K562 (cell line): Measurements from ENCODE around the gene ZCCHC4. TPM values are rescaled to one million over a fixed set of nuclear protein-coding genes. Genes with fewer than 3 reads are reported as not detected.

ENCODE experiments used
- E2F3 ChIP-seq: fragments of 250-450 bp; sonication (Bioruptor Pico); IDR thresholded peaks from 2 replicates; pipeline ENCODE4 v1.4.0; 2020; ENCODE audit warnings: mild to moderate bottlenecking
- ETV1 ChIP-seq: fragments of 450-650 bp; conservative IDR thresholded peaks from 2 replicates; pipeline ENCODE4 v1.6.1; 2016; ENCODE audit warnings: missing genetic modification characterization, control low read depth, low read depth, missing compliant biosample characterization
- HDAC1 ChIP-seq, 2 experiments: fragments of 450-650 bp; IDR thresholded peaks; 2 replicates each; pipeline ENCODE4 v1.6.1; 2016 to 2017; ENCODE audit warnings: inconsistent platforms in 1 of 2, mild to moderate bottlenecking in 1 of 2, moderate library complexity in 1 of 2
- HSF4 ChIP-seq: fragments of 250-450 bp; sonication (Bioruptor Pico); IDR thresholded peaks from 2 replicates; pipeline ENCODE4 v2.1.2; 2022; ENCODE audit warnings: mild to moderate bottlenecking, moderate library complexity, borderline replicate concordance
- KDM2B ChIP-seq: fragments of 250-450 bp; sonication (Bioruptor Pico); IDR thresholded peaks from 2 replicates; pipeline ENCODE4 v1.8.0; 2021; ENCODE audit warnings: mild to moderate bottlenecking, moderate library complexity
- LEF1 ChIP-seq: fragments of 450-650 bp; IDR thresholded peaks from 2 replicates; pipeline ENCODE4 v1.6.1; 2016; ENCODE audit warnings: mild to moderate bottlenecking
- NR2C2 ChIP-seq, 2 experiments: fragments of 200-800 bp in 1 of 2; sonication (Bioruptor generic) in 1 of 2; sonication (generic) in 1 of 2; formaldehyde crosslinking in 1 of 2; IDR thresholded peaks; 2 replicates each; pipeline versions ENCODE4 v1.6.1 to v1.8.0; 2016 to 2022; ENCODE audit warnings: mild to moderate bottlenecking in 1 of 2, missing compliant biosample characterization in 1 of 2, missing genetic modification characterization in 1 of 2, missing genetic modification reagents in 1 of 2
- RNF2 ChIP-seq: sonication (generic); IDR thresholded peaks from 2 replicates; pipeline ENCODE4 v1.6.1; 2016
- SAP30 ChIP-seq: fragments of 200-600 bp; sonication (generic); IDR thresholded peaks from 2 replicates; pipeline ENCODE4 v1.6.1; 2012; ENCODE audit warnings: borderline replicate concordance, low read depth, mild to moderate bottlenecking, moderate library complexity, low read length, control low read depth, inconsistent platforms; ENCODE audit not compliant: insufficient read depth, poor library complexity, severe bottlenecking
- SIN3A ChIP-seq, 2 experiments: fragments of 150-350 bp in 1 of 2; IDR thresholded peaks; 2 replicates each; pipeline ENCODE4 v1.6.1; 2011 to 2016; ENCODE audit warnings: borderline replicate concordance in 2 of 2, low read depth in 2 of 2, low read length in 2 of 2, mild to moderate bottlenecking in 2 of 2, moderate library complexity in 2 of 2; ENCODE audit not compliant: control insufficient read depth in 1 of 2
- SMARCE1 ChIP-seq: fragments of 450-650 bp; IDR thresholded peaks from 2 replicates; pipeline ENCODE4 v1.7.1; 2016; ENCODE audit warnings: mild to moderate bottlenecking
- SP2 ChIP-seq: IDR thresholded peaks from 2 replicates; pipeline ENCODE4 v1.6.1; 2011; ENCODE audit warnings: mild to moderate bottlenecking, low read depth, low read length, moderate library complexity; ENCODE audit not compliant: poor library complexity, severe bottlenecking; ENCODE audit errors: extremely low read depth
- ZNF143 ChIP-seq: sonication (generic); formaldehyde crosslinking; IDR thresholded peaks from 2 replicates; pipeline ENCODE4 v1.9.0; 2022; ENCODE audit warnings: mild to moderate bottlenecking, missing genetic modification reagents
- ZNF589 ChIP-seq: fragments of 200-800 bp; sonication (Bioruptor generic); IDR thresholded peaks from 2 replicates; pipeline ENCODE4 v1.6.1; 2016; ENCODE audit warnings: low read depth, missing genetic modification characterization, missing compliant biosample characterization
- ZNF76 ChIP-seq: fragments of 250-450 bp; sonication (Bioruptor Pico); IDR thresholded peaks from 2 replicates; pipeline ENCODE4 v1.4.0; 2020; ENCODE audit warnings: mild to moderate bottlenecking, moderate library complexity, borderline replicate concordance
- ZNF766 ChIP-seq: fragments of 200-800 bp; sonication (Bioruptor generic); conservative IDR thresholded peaks from 2 replicates; pipeline ENCODE4 v1.6.1; 2016; ENCODE audit warnings: missing genetic modification characterization, missing compliant biosample characterization
- polyA plus RNA-seq, 8 experiments: library from polyadenylated mRNA; depleted of rRNA in 4 of 8; stranded (reverse) in 5 of 8; unstranded in 3 of 8; fragments of >200 nt; fragmentation: Nextera tagmentation in 2 of 8; fragmentation: Illumina TruSeq in 1 of 8; extraction: Ambion mirVana in 2 of 8; extraction: Trizol in 1 of 8; gene quantifications; 2 replicates each; pipeline versions ENCODE4 v1.2.1 to v1.2.3, GENCODE V29; 2011 to 2014; ENCODE audit warnings: inconsistent platforms in 1 of 8, missing spikeins in 1 of 8
- total RNA-seq, 7 experiments: library from RNA; depleted of rRNA in 6 of 7; stranded (reverse); fragments of >200 nt in 6 of 7; fragmentation: Illumina TruSeq in 2 of 7; extraction: Trizol in 2 of 7; gene quantifications; 2 replicates each; pipeline versions ENCODE4 v1.2.1 to v1.2.3, GENCODE V29; 2011 to 2021; ENCODE audit warnings: low replicate concordance in 1 of 7
- TF ChIP-seq, protein P1 (sequence below): fragments of 250-450 bp; sonication (Bioruptor Pico); IDR thresholded peaks from 2 replicates; pipeline ENCODE4 v1.8.0; 2022; ENCODE audit warnings: inconsistent platforms, mild to moderate bottlenecking, moderate library complexity, borderline replicate concordance
- TF ChIP-seq, protein P2 (sequence below), 2 experiments: fragments of 450-650 bp; conservative IDR thresholded peaks; 2 replicates each; pipeline ENCODE4 v1.6.1; 2017; ENCODE audit warnings: mild to moderate bottlenecking in 2 of 2, moderate library complexity in 2 of 2
- TF ChIP-seq, protein P3 (sequence below), 2 experiments: fragments of 450-650 bp in 1 of 2; IDR thresholded peaks; 2 replicates each; pipeline ENCODE4 v1.6.1; 2011 to 2017; ENCODE audit warnings: low read depth in 2 of 2, antibody characterized with exemption in 1 of 2, borderline replicate concordance in 1 of 2, low read length in 1 of 2, mild to moderate bottlenecking in 1 of 2, mixed read lengths in 1 of 2; ENCODE audit not compliant: control insufficient read depth in 1 of 2

ZCCHC4 gene
- total and polyA plus RNA-seq, 9 of the 15 experiments (the other 6 are each of a cell fraction or from before 2014, with no cell fraction given), result 5.3 to 26.1 (median 15.2) TPM

DNA sequence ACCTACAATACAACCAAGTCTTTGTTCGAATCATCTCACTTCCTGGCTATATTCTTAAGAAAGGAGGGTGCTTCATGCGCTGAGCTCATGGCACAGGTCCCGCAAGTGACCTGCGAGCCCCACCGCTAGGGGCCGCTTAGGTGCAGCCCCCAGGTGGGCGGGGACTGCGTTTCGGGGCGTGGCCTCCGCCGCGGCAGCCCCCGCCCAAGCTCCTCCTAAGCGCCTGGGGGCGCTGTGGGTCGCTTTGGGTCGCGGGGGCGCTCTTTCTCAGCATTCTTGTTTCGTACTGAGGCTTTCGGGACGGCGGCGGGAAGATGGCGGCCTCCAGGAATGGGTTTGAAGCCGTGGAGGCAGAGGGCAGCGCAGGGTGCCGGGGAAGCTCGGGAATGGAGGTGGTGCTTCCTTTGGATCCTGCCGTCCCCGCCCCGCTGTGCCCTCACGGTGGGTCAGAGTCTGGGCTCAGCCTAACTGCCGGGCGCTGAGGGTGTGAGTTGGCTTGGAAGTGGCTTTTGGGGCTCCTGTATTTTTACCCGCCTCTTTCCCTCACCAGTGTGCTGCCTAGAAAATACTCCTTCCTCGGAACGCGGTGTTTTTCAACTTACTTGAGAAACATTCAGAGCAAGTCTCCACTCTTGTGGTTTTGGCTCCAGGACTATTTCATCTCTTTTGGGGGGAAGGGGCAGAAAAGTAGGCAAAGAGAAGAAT lies at the start of gene ZCCHC4 (continued):
- TF ChIP-seq SP2 (peak; percentile 99), SIN3A (IDR thresholded peaks at IDR 0.05; ENCODE audit: borderline replicate concordance in 2 of 2, control insufficient read depth in 1 of 2, low read depth in 2 of 2, low read length in 2 of 2) (peak; percentile 68 to 77; a peak in 2 of 4 replicates), ZNF143 (CRISPR knock-in tag) (peak; percentile 61; the same call in 1 of the 2 replicates), SMARCE1 (0 out of 2 replicates have a peak, but pooled peaks have one; percentile 7), E2F3 (CRISPR knock-in tag) (0 out of 2 replicates have a peak, but pooled peaks have one; percentile 14), ZNF589 (0 out of 2 replicates have a peak, but pooled peaks have one; percentile 50), RNF2 (peak; percentile 58; the same call in 1 of the 2 replicates), ZNF76 (CRISPR knock-in tag) (peak; percentile 99), NR2C2 (CRISPR knock-in tag; IDR thresholded peaks at IDR 0.05) (no peak), NR2C2 (tag; IDR thresholded peaks at IDR 0.05) (peak; percentile 75; the same call in 1 of the 2 replicates), ZNF766 (CRISPR knock-in tag) (peak; percentile 74; the same call in 1 of the 2 replicates), SAP30 (peak; percentile 90), KDM2B (CRISPR knock-in tag) (no peak), HDAC1 (IDR thresholded peaks at IDR 0.05) (peak in 1 of 2 experiments; percentile 92; a peak in 2 of 4 replicates), LEF1 (no peak; the same call in 1 of the 2 replicates), HSF4 (CRISPR knock-in tag) (no peak), ETV1 (tag) (peak; percentile 41; the same call in 1 of the 2 replicates)
- TF ChIP-seq, protein P1, sequence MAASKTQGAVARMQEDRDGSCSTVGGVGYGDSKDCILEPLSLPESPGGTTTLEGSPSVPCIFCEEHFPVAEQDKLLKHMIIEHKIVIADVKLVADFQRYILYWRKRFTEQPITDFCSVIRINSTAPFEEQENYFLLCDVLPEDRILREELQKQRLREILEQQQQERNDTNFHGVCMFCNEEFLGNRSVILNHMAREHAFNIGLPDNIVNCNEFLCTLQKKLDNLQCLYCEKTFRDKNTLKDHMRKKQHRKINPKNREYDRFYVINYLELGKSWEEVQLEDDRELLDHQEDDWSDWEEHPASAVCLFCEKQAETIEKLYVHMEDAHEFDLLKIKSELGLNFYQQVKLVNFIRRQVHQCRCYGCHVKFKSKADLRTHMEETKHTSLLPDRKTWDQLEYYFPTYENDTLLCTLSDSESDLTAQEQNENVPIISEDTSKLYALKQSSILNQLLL (CRISPR knock-in tag), result no peak
- TF ChIP-seq, protein P2, sequence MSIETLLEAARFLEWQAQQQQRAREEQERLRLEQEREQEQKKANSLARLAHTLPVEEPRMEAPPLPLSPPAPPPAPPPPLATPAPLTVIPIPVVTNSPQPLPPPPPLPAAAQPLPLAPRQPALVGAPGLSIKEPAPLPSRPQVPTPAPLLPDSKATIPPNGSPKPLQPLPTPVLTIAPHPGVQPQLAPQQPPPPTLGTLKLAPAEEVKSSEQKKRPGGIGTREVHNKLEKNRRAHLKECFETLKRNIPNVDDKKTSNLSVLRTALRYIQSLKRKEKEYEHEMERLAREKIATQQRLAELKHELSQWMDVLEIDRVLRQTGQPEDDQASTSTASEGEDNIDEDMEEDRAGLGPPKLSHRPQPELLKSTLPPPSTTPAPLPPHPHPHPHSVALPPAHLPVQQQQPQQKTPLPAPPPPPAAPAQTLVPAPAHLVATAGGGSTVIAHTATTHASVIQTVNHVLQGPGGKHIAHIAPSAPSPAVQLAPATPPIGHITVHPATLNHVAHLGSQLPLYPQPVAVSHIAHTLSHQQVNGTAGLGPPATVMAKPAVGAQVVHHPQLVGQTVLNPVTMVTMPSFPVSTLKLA (conservative IDR thresholded peaks at IDR 0.05), result peak; percentile 81 to 86
- TF ChIP-seq, protein P3, sequence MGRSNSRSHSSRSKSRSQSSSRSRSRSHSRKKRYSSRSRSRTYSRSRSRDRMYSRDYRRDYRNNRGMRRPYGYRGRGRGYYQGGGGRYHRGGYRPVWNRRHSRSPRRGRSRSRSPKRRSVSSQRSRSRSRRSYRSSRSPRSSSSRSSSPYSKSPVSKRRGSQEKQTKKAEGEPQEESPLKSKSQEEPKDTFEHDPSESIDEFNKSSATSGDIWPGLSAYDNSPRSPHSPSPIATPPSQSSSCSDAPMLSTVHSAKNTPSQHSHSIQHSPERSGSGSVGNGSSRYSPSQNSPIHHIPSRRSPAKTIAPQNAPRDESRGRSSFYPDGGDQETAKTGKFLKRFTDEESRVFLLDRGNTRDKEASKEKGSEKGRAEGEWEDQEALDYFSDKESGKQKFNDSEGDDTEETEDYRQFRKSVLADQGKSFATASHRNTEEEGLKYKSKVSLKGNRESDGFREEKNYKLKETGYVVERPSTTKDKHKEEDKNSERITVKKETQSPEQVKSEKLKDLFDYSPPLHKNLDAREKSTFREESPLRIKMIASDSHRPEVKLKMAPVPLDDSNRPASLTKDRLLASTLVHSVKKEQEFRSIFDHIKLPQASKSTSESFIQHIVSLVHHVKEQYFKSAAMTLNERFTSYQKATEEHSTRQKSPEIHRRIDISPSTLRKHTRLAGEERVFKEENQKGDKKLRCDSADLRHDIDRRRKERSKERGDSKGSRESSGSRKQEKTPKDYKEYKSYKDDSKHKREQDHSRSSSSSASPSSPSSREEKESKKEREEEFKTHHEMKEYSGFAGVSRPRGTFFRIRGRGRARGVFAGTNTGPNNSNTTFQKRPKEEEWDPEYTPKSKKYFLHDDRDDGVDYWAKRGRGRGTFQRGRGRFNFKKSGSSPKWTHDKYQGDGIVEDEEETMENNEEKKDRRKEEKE (IDR thresholded peaks at IDR 0.05; ENCODE audit: borderline replicate concordance in 1 of 2, control insufficient read depth in 1 of 2, low read depth in 2 of 2, low read length in 1 of 2), result peak in 1 of 2 experiments; percentile 86; a peak in 2 of 4 replicates
